K562 (cell line): ENCODE measurements around the gene ALS2CL. TPM values are rescaled to one million over a fixed set of nuclear protein-coding genes. Genes with fewer than 3 reads are reported as not detected.

ENCODE experiments used
- ATAC-seq: fragments of 200-7000 bp; cut with Tn5 transposase; 3 replicates; pipeline ENCODE4 v1.9.1; 2020; ENCODE audit warnings: moderate library complexity
- BruUV-seq: library from RNA; stranded (reverse); fragments of 400-500 nt; replicated peaks from 2 replicates; lab custom pipeline; 2021; lab: Mats Ljungman, UMichigan
- CTCF ChIA-PET: fragments of 300-600 bp; formaldehyde crosslinking; extraction: SDS; loops from one replicate; lab custom pipeline; 2021; ENCODE audit warnings: low intra/inter-chr PET ratio; lab: Yijun Ruan, JAX
- POLR2A ChIA-PET: fragments of 300-600, 350-650 bp; sonication (Branson Sonifier 250); formaldehyde crosslinking; extraction: SDS; loops from one replicate; lab custom pipeline; 2021; ENCODE audit warnings: antibody characterized with exemption, inconsistent platforms; lab: Yijun Ruan, JAX
- DNase-seq, 4 experiments: peaks; one replicate each; pipeline versions ENCODE4 v3.0.0 to v3.0.0-alpha.2; 2011 to 2018; ENCODE audit warnings: low spot score in 3 of 4, mixed read lengths in 3 of 4; ENCODE audit errors: extremely low read depth in 1 of 4
- FAIRE-seq: peaks from 2 replicates; lab custom pipeline; 2011; peaks lifted over from hg19 to GRCh38; lab: Jason Lieb, UNC
- H2AFZ ChIP-seq: 2 replicates; pipeline ENCODE4 v1.6.0; 2011; ENCODE audit warnings: low read depth, low read length, control low read depth, inconsistent platforms
- H3K27ac ChIP-seq: fragments of 200-600 bp; 3 replicates; pipeline ENCODE4 v1.8.0; 2011; ENCODE audit warnings: low read depth, mild to moderate bottlenecking, control low read depth, inconsistent platforms, low read length, moderate library complexity, mixed read lengths; ENCODE audit errors: extremely low read depth
- H3K27me3 ChIP-seq, 2 experiments: fragments of 300-600 bp in 1 of 2; 2 replicates in 1 of 2; 3 replicates in 1 of 2; pipeline versions ENCODE4 v1.6.0 to v1.8.0; 2011; ENCODE audit warnings: inconsistent platforms in 2 of 2, low read length in 2 of 2, mild to moderate bottlenecking in 1 of 2, mixed read lengths in 1 of 2, moderate library complexity in 1 of 2; ENCODE audit not compliant: control insufficient read depth in 2 of 2, insufficient read depth in 2 of 2
- H3K36me3 ChIP-seq: fragments of 300-600 bp; 3 replicates; pipeline ENCODE4 v1.8.0; 2011; ENCODE audit warnings: mild to moderate bottlenecking, low read length, inconsistent platforms; ENCODE audit not compliant: control insufficient read depth, insufficient read depth
- H3K4me1 ChIP-seq, 2 experiments: fragments of 200-600 bp in 1 of 2; replicated peaks in 1 of 2; 2 replicates in 1 of 2; 3 replicates in 1 of 2; pipeline versions ENCODE4 v1.5.1 to v1.8.0; 2011; ENCODE audit warnings: inconsistent platforms in 2 of 2, low read length in 2 of 2, mild to moderate bottlenecking in 1 of 2, mixed read lengths in 1 of 2, moderate library complexity in 1 of 2; ENCODE audit not compliant: control insufficient read depth in 2 of 2, insufficient read depth in 2 of 2
- H3K4me2 ChIP-seq: 2 replicates; pipeline ENCODE4 v1.6.1; 2011; ENCODE audit warnings: low read length, control low read depth, inconsistent platforms, mixed read lengths; ENCODE audit not compliant: insufficient read depth
- H3K4me3 ChIP-seq: fragments of 200-600 bp; sonication (generic), shearing (Covaris generic); 2 replicates; pipeline ENCODE4 v1.5.1; 2016; ENCODE audit warnings: control low read depth, inconsistent platforms
- H3K79me2 ChIP-seq: fragments of 200-600 bp; 3 replicates; pipeline ENCODE4 v1.8.0; 2011; ENCODE audit warnings: low read length, inconsistent platforms; ENCODE audit not compliant: control insufficient read depth, insufficient read depth
- H3K9ac ChIP-seq, 2 experiments: 2 replicates each; pipeline versions ENCODE4 v1.6.0 to v1.6.1; 2011; ENCODE audit warnings: low read depth in 2 of 2, low read length in 2 of 2, control low read depth in 1 of 2, inconsistent platforms in 1 of 2, mild to moderate bottlenecking in 1 of 2, mixed read lengths in 1 of 2; ENCODE audit not compliant: insufficient read depth in 1 of 2
- H3K9me1 ChIP-seq: one replicate; pipeline ENCODE4 v1.6.0; 2011; ENCODE audit warnings: inconsistent platforms, mild to moderate bottlenecking, low read length, moderate library complexity; ENCODE audit not compliant: control insufficient read depth, insufficient read depth
- H3K9me3 ChIP-seq: replicated peaks from 2 replicates; pipeline ENCODE4 v1.5.1; 2011; ENCODE audit warnings: low read depth, low read length, inconsistent platforms; ENCODE audit not compliant: control insufficient read depth, insufficient read depth
- H4K20me1 ChIP-seq: replicated peaks from 2 replicates; pipeline ENCODE4 v1.6.1; 2011; ENCODE audit warnings: low read length, inconsistent platforms, mixed read lengths; ENCODE audit not compliant: control insufficient read depth, insufficient read depth
- ZNF77 ChIP-seq: fragments of 250-450 bp; sonication (Bioruptor Pico); IDR thresholded peaks from 2 replicates; pipeline ENCODE4 v1.5.0; 2020
- WGBS: fragments of 100-300 bp; shearing (Covaris generic); methylation state at CpG from one replicate; pipeline ENCODE4 v1.1.6; 2016; ENCODE audit warnings: low coverage, mixed read lengths; ENCODE audit not compliant: insufficient coverage; ENCODE audit errors: missing lambda C conversion rate; 5-methylcytosine and 5-hydroxymethylcytosine counted together
- in situ Hi-C: fragments of 300-500 bp; cut with MboI; formaldehyde crosslinking; loops from 4 replicates; pipeline ENCODE4 v1.15.0; 2018; ENCODE audit warnings: inconsistent platforms, mixed read lengths
- intact Hi-C: fragments of 100-400 bp; cut with micrococcal nuclease; formaldehyde crosslinking; loops from 2 replicates; pipeline ENCODE4 v1.14.2; 2022
- polyA plus RNA-seq, 8 experiments: library from polyadenylated mRNA; depleted of rRNA in 4 of 8; stranded (reverse) in 5 of 8; unstranded in 3 of 8; fragments of >200 nt; fragmentation: Nextera tagmentation in 2 of 8; fragmentation: Illumina TruSeq in 1 of 8; extraction: Ambion mirVana in 2 of 8; extraction: Trizol in 1 of 8; gene quantifications; 2 replicates each; pipeline versions ENCODE4 v1.2.1 to v1.2.3, GENCODE V29; 2011 to 2014; ENCODE audit warnings: inconsistent platforms in 1 of 8, missing spikeins in 1 of 8
- total RNA-seq, 7 experiments: library from RNA; depleted of rRNA in 6 of 7; stranded (reverse); fragments of >200 nt in 6 of 7; fragmentation: Illumina TruSeq in 2 of 7; extraction: Trizol in 2 of 7; gene quantifications; 2 replicates each; pipeline versions ENCODE4 v1.2.1 to v1.2.3, GENCODE V29; 2011 to 2021; ENCODE audit warnings: low replicate concordance in 1 of 7
- TF ChIP-seq, protein P1 (sequence below): fragments of 450-650 bp; IDR thresholded peaks from 2 replicates; pipeline ENCODE4 v1.6.1; 2016
- TF ChIP-seq, protein P2 (sequence below), 2 experiments: IDR thresholded peaks; 2 replicates each; pipeline ENCODE4 v1.6.1; 2011; ENCODE audit warnings: borderline replicate concordance in 1 of 2, control low read depth in 1 of 2, low read depth in 1 of 2, low read length in 1 of 2, mild to moderate bottlenecking in 1 of 2, mixed read lengths in 1 of 2, moderate library complexity in 1 of 2; ENCODE audit not compliant: insufficient read depth in 1 of 2, insufficient read length in 1 of 2, poor library complexity in 1 of 2, severe bottlenecking in 1 of 2; ENCODE audit errors: extremely low read depth in 1 of 2

Gene ALS2CL
- total and polyA plus RNA-seq, 9 of the 15 experiments (the other 6 are each of a cell fraction or from before 2014, with no cell fraction given): 0.03 to 0.13 (median 0.05) TPM; not detected in 3

DNA sequence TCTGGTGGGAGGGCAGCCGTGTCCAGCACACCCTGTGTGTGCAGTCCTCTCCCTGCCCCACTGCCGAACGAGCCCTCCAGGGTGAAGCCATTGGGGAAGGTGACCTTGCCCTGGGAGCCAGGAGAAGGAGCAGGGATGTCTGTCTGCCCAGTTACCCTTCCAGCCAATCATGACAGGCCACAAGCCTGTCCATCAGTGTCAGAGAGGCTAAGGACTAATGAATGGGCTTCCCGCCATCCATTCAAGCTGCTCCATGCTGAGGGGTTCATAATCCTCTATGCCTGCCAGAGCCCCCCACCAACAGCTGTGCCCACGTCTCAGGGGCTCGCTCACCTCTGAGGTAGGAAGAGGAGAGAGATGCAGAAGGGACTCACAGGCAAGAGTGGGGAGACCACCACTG lies 15.2 kb downstream of the ALS2CL start:
- WGBS: 4% methylated on average over 6 of the region's 6 CpGs
- FAIRE-seq: no peak
- no peak overlapping the region; a peak in 1 of 4 replicates for H3K9ac ChIP-seq

More for the DNA sequence above, 15.2 kb downstream of the ALS2CL start:
- Histone ChIP-seq H3K4me3 (no peak overlapping the region), H3K27ac (no peak overlapping the region), H3K4me1 (peaks cover 0 to 6% of the 10 kb centered on the region in 2 experiments; a peak in 2 of 5 replicates), H4K20me1 (peaks cover 24% of the 10 kb centered on the region), H3K9me3 (no peaks in the 10 kb centered on the region), H3K4me2 (no peak overlapping the region), H3K27me3 (peaks cover 32 to 92% of the 10 kb centered on the region in 2 experiments; a peak in 4 of 5 replicates), H3K36me3 (no peaks in the 10 kb centered on the region), H2AFZ (no peak overlapping the region), H3K9me1 (no peaks in the 10 kb centered on the region), H3K79me2 (no peaks in the 10 kb centered on the region)
- ATAC-seq (no peak), DNase-seq (no peak)
- in situ Hi-C loops: no loop called here
- TF ChIP-seq, protein P1, sequence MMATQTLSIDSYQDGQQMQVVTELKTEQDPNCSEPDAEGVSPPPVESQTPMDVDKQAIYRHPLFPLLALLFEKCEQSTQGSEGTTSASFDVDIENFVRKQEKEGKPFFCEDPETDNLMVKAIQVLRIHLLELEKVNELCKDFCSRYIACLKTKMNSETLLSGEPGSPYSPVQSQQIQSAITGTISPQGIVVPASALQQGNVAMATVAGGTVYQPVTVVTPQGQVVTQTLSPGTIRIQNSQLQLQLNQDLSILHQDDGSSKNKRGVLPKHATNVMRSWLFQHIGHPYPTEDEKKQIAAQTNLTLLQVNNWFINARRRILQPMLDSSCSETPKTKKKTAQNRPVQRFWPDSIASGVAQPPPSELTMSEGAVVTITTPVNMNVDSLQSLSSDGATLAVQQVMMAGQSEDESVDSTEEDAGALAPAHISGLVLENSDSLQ: peak; percentile 85
- TF ChIP-seq ZNF77 (CRISPR knock-in tag): no peak
- TF ChIP-seq, protein P2, sequence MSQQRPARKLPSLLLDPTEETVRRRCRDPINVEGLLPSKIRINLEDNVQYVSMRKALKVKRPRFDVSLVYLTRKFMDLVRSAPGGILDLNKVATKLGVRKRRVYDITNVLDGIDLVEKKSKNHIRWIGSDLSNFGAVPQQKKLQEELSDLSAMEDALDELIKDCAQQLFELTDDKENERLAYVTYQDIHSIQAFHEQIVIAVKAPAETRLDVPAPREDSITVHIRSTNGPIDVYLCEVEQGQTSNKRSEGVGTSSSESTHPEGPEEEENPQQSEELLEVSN (IDR thresholded peaks at IDR 0.05; ENCODE audit: borderline replicate concordance in 1 of 2, extremely low read depth in 1 of 2, insufficient read depth in 1 of 2, insufficient read length in 1 of 2, low read depth in 1 of 2, low read length in 1 of 2, poor library complexity in 1 of 2, severe bottlenecking in 1 of 2): peak in 1 of 2 experiments; percentile 14
- no TSS peak for BruUV-seq
- ChIA-PET POLR2A (interaction anchor here (0.6 to 0.7 kb wide), 2 partner anchors 37 to 39 kb away, joined by 3 to 4 read pairs; no protein-coding TSS in a partner anchor), CTCF (no interaction called here)
- intact Hi-C loops: no loop called here
